HEK293 (cell line): ENCODE results near the gene SEPTIN2.

ENCODE experiments used
- KLF9 ChIP-seq: fragments of 450-650 bp; formaldehyde crosslinking; IDR thresholded peaks from 2 replicates; pipeline ENCODE4 v1.5.1; 2016; ENCODE audit warnings: missing biosample characterization, missing genetic modification characterization, low read depth
- SCRT1 ChIP-seq: fragments of 450-650 bp; formaldehyde crosslinking; IDR thresholded peaks from 2 replicates; pipeline ENCODE4 v1.5.1; 2016; ENCODE audit warnings: missing biosample characterization, missing genetic modification characterization, borderline replicate concordance
- YY1 ChIP-seq: fragments of 450-650 bp; formaldehyde crosslinking; IDR thresholded peaks from 2 replicates; pipeline ENCODE4 v1.5.1; 2018; ENCODE audit warnings: missing biosample characterization, missing genetic modification characterization
- ZBTB17 ChIP-seq: fragments of 450-650 bp; formaldehyde crosslinking; IDR thresholded peaks from 2 replicates; pipeline ENCODE4 v1.5.1; 2016; ENCODE audit warnings: missing biosample characterization, missing genetic modification characterization
- ZNF121 ChIP-seq: fragments of 450-650 bp; formaldehyde crosslinking; IDR thresholded peaks from 2 replicates; pipeline ENCODE4 v1.5.1; 2016; ENCODE audit warnings: missing biosample characterization, missing genetic modification characterization
- ZNF138 ChIP-seq: fragments of 450-650 bp; formaldehyde crosslinking; IDR thresholded peaks from 2 replicates; pipeline ENCODE4 v1.5.1; 2016; ENCODE audit warnings: missing biosample characterization, missing genetic modification characterization, borderline replicate concordance
- ZNF2 ChIP-seq: fragments of 450-650 bp; formaldehyde crosslinking; IDR thresholded peaks from 2 replicates; pipeline ENCODE4 v1.5.1; 2016; ENCODE audit warnings: missing biosample characterization, missing genetic modification characterization
- ZNF202 ChIP-seq: fragments of 450-650 bp; formaldehyde crosslinking; IDR thresholded peaks from 2 replicates; pipeline ENCODE4 v1.5.1; 2016; ENCODE audit warnings: missing biosample characterization, missing genetic modification characterization, borderline replicate concordance
- ZNF37A ChIP-seq: fragments of 450-650 bp; IDR thresholded peaks from 2 replicates; pipeline ENCODE4 v1.5.1; 2018; ENCODE audit warnings: missing biosample characterization, missing genetic modification characterization
- ZNF549 ChIP-seq: fragments of 450-650 bp; IDR thresholded peaks from 2 replicates; pipeline ENCODE4 v1.5.1; 2018; ENCODE audit warnings: missing biosample characterization, missing genetic modification characterization, mild to moderate bottlenecking, inconsistent platforms, moderate library complexity
- ZNF571 ChIP-seq: fragments of 450-650 bp; formaldehyde crosslinking; IDR thresholded peaks from 2 replicates; pipeline ENCODE4 v1.5.0; 2017; ENCODE audit warnings: missing biosample characterization, missing genetic modification characterization
- ZNF621 ChIP-seq: fragments of 450-650 bp; formaldehyde crosslinking; IDR thresholded peaks from 2 replicates; pipeline ENCODE4 v1.5.1; 2017; ENCODE audit warnings: missing biosample characterization, missing genetic modification characterization
- ZNF654 ChIP-seq: fragments of 450-650 bp; formaldehyde crosslinking; IDR thresholded peaks from 2 replicates; pipeline ENCODE4 v1.5.1; 2016; ENCODE audit warnings: low read depth, missing biosample characterization, missing genetic modification characterization
- ZNF707 ChIP-seq: fragments of 450-650 bp; formaldehyde crosslinking; IDR thresholded peaks from 2 replicates; pipeline ENCODE4 v1.5.1; 2016; ENCODE audit warnings: missing biosample characterization, missing genetic modification characterization
- ZNF76 ChIP-seq: fragments of 450-650 bp; formaldehyde crosslinking; IDR thresholded peaks from 2 replicates; pipeline ENCODE4; 2016; ENCODE audit warnings: low read depth, missing biosample characterization, missing genetic modification characterization, borderline replicate concordance
- ZNF830 ChIP-seq: fragments of 450-650 bp; IDR thresholded peaks from 2 replicates; pipeline ENCODE4 v1.5.0; 2018; ENCODE audit warnings: missing biosample characterization, missing genetic modification characterization, low read depth, mild to moderate bottlenecking, moderate library complexity
- ZNF843 ChIP-seq: fragments of 450-650 bp; formaldehyde crosslinking; IDR thresholded peaks from 2 replicates; pipeline ENCODE4 v1.5.1; 2016; ENCODE audit warnings: missing biosample characterization, missing genetic modification characterization
- ZSCAN30 ChIP-seq: fragments of 450-650 bp; IDR thresholded peaks from 2 replicates; pipeline ENCODE4 v1.5.1; 2018; ENCODE audit warnings: missing biosample characterization, mild to moderate bottlenecking, missing genetic modification characterization, moderate library complexity
- TF ChIP-seq, protein P1 (sequence below): fragments of 450-650 bp; formaldehyde crosslinking; IDR thresholded peaks from 2 replicates; pipeline ENCODE4 v1.5.1; 2016; ENCODE audit warnings: missing biosample characterization, missing genetic modification characterization, low read depth
- TF ChIP-seq, protein P2 (sequence below): fragments of 450-650 bp; formaldehyde crosslinking; IDR thresholded peaks from 2 replicates; pipeline ENCODE4 v1.5.1; 2016; ENCODE audit warnings: missing biosample characterization, missing genetic modification characterization, borderline replicate concordance
- TF ChIP-seq, protein P3 (sequence below): sonication (generic); formaldehyde crosslinking; IDR thresholded peaks from 2 replicates; pipeline ENCODE4 v1.8.1; 2022; ENCODE audit warnings: mild to moderate bottlenecking, moderate library complexity, missing genetic modification reagents
- TF ChIP-seq, protein P4 (sequence below): fragments of 450-650 bp; formaldehyde crosslinking; IDR thresholded peaks from 2 replicates; pipeline ENCODE4 v1.5.1; 2016; ENCODE audit warnings: missing biosample characterization, missing genetic modification characterization
- TF ChIP-seq, protein P5 (sequence below): fragments of 450-650 bp; IDR thresholded peaks from 2 replicates; pipeline ENCODE4 v1.5.1; 2018; ENCODE audit warnings: missing biosample characterization, missing genetic modification characterization
- TF ChIP-seq, protein P6 (sequence below): fragments of 450-650 bp; formaldehyde crosslinking; IDR thresholded peaks from 2 replicates; pipeline ENCODE4 v1.5.1; 2016; ENCODE audit warnings: missing biosample characterization, missing genetic modification characterization

SEPTIN2 gene

DNA sequence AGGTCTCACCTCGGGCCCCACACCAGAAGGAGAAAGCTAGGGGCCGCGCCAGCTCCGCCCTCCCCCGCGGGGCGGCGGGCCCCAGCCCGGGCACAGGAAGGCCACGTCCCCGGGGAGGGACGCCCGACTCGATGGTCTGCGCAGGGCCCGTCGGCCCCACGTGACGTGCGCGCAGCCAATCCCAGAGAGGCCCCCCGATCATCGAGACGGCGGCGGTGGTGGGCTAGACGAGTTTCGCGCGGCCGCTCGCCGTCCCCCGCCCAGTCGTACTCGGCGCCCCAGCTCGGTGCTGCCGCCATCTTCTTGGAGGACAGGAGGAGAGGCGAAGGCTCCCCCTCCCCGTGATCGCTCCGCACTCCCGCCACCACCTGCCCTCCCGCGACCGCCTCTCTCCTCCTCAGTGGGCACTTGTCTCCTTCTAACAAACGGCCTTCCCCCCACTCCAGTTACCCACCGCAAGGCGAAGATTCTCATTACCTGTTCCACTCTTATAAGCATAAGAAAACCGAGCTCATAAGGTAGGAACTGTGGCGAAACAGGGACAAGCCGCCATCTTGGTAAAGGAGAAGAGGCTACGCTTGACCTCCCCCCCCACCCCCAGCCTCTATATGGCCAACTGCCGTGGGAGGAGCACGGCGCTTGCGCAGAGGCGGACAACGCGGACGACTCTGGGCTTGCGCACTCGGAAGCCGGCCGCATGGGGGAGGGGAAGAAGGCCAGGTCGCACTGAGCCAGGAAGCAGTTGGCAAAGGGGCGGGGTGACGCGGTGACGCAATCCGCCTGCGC is 439 bp upstream of the SEPTIN2 start, which contains the start of gene HDLBP (continued):
- no peak for TF ChIP-seq ZNF707 (tag by site-specific recombination)
- TF ChIP-seq YY1 (tag by site-specific recombination) = peak; percentile 97
- no peak for TF ChIP-seq ZNF138 (tag by site-specific recombination)
- TF ChIP-seq, protein P1, sequence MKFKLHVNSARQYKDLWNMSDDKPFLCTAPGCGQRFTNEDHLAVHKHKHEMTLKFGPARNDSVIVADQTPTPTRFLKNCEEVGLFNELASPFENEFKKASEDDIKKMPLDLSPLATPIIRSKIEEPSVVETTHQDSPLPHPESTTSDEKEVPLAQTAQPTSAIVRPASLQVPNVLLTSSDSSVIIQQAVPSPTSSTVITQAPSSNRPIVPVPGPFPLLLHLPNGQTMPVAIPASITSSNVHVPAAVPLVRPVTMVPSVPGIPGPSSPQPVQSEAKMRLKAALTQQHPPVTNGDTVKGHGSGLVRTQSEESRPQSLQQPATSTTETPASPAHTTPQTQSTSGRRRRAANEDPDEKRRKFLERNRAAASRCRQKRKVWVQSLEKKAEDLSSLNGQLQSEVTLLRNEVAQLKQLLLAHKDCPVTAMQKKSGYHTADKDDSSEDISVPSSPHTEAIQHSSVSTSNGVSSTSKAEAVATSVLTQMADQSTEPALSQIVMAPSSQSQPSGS (tag by site-specific recombination) = no peak
- no peak; the same call in 1 of the 2 replicates for TF ChIP-seq KLF9 (tag by site-specific recombination)
- TF ChIP-seq ZNF571 (tag by site-specific recombination) = no peak
- no peak for TF ChIP-seq ZNF202 (tag by site-specific recombination)
- TF ChIP-seq SCRT1 = no peak
- TF ChIP-seq ZNF549 = no peak
- TF ChIP-seq ZNF621 (tag by site-specific recombination) = no peak
- TF ChIP-seq ZNF830 = no peak
- peak; percentile 99 for TF ChIP-seq ZBTB17 (tag by site-specific recombination)
- peak; percentile 80 for TF ChIP-seq ZNF843 (tag by site-specific recombination)
- no peak for TF ChIP-seq ZNF37A (tag by site-specific recombination)
- TF ChIP-seq, protein P2, sequence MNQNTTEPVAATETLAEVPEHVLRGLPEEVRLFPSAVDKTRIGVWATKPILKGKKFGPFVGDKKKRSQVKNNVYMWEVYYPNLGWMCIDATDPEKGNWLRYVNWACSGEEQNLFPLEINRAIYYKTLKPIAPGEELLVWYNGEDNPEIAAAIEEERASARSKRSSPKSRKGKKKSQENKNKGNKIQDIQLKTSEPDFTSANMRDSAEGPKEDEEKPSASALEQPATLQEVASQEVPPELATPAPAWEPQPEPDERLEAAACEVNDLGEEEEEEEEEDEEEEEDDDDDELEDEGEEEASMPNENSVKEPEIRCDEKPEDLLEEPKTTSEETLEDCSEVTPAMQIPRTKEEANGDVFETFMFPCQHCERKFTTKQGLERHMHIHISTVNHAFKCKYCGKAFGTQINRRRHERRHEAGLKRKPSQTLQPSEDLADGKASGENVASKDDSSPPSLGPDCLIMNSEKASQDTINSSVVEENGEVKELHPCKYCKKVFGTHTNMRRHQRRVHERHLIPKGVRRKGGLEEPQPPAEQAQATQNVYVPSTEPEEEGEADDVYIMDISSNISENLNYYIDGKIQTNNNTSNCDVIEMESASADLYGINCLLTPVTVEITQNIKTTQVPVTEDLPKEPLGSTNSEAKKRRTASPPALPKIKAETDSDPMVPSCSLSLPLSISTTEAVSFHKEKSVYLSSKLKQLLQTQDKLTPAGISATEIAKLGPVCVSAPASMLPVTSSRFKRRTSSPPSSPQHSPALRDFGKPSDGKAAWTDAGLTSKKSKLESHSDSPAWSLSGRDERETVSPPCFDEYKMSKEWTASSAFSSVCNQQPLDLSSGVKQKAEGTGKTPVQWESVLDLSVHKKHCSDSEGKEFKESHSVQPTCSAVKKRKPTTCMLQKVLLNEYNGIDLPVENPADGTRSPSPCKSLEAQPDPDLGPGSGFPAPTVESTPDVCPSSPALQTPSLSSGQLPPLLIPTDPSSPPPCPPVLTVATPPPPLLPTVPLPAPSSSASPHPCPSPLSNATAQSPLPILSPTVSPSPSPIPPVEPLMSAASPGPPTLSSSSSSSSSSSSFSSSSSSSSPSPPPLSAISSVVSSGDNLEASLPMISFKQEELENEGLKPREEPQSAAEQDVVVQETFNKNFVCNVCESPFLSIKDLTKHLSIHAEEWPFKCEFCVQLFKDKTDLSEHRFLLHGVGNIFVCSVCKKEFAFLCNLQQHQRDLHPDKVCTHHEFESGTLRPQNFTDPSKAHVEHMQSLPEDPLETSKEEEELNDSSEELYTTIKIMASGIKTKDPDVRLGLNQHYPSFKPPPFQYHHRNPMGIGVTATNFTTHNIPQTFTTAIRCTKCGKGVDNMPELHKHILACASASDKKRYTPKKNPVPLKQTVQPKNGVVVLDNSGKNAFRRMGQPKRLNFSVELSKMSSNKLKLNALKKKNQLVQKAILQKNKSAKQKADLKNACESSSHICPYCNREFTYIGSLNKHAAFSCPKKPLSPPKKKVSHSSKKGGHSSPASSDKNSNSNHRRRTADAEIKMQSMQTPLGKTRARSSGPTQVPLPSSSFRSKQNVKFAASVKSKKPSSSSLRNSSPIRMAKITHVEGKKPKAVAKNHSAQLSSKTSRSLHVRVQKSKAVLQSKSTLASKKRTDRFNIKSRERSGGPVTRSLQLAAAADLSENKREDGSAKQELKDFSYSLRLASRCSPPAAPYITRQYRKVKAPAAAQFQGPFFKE (tag by site-specific recombination) = no peak
- TF ChIP-seq, protein P3, sequence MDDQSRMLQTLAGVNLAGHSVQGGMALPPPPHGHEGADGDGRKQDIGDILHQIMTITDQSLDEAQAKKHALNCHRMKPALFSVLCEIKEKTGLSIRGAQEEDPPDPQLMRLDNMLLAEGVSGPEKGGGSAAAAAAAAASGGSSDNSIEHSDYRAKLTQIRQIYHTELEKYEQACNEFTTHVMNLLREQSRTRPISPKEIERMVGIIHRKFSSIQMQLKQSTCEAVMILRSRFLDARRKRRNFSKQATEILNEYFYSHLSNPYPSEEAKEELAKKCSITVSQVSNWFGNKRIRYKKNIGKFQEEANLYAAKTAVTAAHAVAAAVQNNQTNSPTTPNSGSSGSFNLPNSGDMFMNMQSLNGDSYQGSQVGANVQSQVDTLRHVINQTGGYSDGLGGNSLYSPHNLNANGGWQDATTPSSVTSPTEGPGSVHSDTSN = no peak; the same call in 1 of the 2 replicates
- peak; percentile 91 for TF ChIP-seq ZNF76 (tag by site-specific recombination)
- TF ChIP-seq, protein P4, sequence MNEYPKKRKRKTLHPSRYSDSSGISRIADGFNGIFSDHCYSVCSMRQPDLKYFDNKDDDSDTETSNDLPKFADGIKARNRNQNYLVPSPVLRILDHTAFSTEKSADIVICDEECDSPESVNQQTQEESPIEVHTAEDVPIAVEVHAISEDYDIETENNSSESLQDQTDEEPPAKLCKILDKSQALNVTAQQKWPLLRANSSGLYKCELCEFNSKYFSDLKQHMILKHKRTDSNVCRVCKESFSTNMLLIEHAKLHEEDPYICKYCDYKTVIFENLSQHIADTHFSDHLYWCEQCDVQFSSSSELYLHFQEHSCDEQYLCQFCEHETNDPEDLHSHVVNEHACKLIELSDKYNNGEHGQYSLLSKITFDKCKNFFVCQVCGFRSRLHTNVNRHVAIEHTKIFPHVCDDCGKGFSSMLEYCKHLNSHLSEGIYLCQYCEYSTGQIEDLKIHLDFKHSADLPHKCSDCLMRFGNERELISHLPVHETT = peak; percentile 83; the same call in 1 of the 2 replicates
- no peak for TF ChIP-seq ZNF121 (tag by site-specific recombination)
- TF ChIP-seq ZNF654 (tag by site-specific recombination) = no peak
- peak; percentile 91 for TF ChIP-seq ZNF2
- TF ChIP-seq, protein P5, sequence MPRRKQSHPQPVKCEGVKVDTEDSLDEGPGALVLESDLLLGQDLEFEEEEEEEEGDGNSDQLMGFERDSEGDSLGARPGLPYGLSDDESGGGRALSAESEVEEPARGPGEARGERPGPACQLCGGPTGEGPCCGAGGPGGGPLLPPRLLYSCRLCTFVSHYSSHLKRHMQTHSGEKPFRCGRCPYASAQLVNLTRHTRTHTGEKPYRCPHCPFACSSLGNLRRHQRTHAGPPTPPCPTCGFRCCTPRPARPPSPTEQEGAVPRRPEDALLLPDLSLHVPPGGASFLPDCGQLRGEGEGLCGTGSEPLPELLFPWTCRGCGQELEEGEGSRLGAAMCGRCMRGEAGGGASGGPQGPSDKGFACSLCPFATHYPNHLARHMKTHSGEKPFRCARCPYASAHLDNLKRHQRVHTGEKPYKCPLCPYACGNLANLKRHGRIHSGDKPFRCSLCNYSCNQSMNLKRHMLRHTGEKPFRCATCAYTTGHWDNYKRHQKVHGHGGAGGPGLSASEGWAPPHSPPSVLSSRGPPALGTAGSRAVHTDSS (tag by site-specific recombination) = no peak
- TF ChIP-seq ZSCAN30 (tag by site-specific recombination) = peak; percentile 21; the same call in 1 of the 2 replicates
- TF ChIP-seq, protein P6, sequence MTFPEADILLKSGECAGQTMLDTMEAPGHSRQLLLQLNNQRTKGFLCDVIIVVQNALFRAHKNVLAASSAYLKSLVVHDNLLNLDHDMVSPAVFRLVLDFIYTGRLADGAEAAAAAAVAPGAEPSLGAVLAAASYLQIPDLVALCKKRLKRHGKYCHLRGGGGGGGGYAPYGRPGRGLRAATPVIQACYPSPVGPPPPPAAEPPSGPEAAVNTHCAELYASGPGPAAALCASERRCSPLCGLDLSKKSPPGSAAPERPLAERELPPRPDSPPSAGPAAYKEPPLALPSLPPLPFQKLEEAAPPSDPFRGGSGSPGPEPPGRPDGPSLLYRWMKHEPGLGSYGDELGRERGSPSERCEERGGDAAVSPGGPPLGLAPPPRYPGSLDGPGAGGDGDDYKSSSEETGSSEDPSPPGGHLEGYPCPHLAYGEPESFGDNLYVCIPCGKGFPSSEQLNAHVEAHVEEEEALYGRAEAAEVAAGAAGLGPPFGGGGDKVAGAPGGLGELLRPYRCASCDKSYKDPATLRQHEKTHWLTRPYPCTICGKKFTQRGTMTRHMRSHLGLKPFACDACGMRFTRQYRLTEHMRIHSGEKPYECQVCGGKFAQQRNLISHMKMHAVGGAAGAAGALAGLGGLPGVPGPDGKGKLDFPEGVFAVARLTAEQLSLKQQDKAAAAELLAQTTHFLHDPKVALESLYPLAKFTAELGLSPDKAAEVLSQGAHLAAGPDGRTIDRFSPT (tag by site-specific recombination) = peak; percentile 93
